OCI-LY7 (cell line): Measurements from ENCODE around the gene IVNS1ABP. TPM values are rescaled to one million over a fixed set of nuclear protein-coding genes. Genes with fewer than 3 reads are reported as not detected.

Experiments
- BruUV-seq: library from RNA; stranded (reverse); fragments of 400-500 nt; replicated peaks from 2 replicates; lab custom pipeline; 2021; lab: Mats Ljungman, UMichigan
- CTCF ChIA-PET: fragments of 300-600 bp; sonication (Branson Sonifier 250); formaldehyde crosslinking; loops from one replicate; lab custom pipeline; 2022; ENCODE audit warnings: antibody characterized with exemption; ENCODE audit not compliant: unreplicated experiment; lab: Charles Lee
- POLR2A ChIA-PET: fragments of 300-600 bp; sonication (Branson Sonifier 250); formaldehyde crosslinking; loops from one replicate; lab custom pipeline; 2022; ENCODE audit warnings: antibody characterized with exemption; lab: Charles Lee
- DNase-seq: peaks from one replicate; pipeline ENCODE4 v3.0.0-alpha.2; 2015; ENCODE audit warnings: low spot score
- H2AFZ ChIP-seq: fragments of 200-600 bp; sonication (generic), shearing (Covaris generic); 2 replicates; pipeline ENCODE4 v1.6.1; 2014; ENCODE audit warnings: mild to moderate bottlenecking, antibody characterized with exemption, low read length, moderate library complexity
- H3K27ac ChIP-seq: fragments of 200-600 bp; sonication (generic); 2 replicates; pipeline ENCODE4 v1.5.1; 2014; ENCODE audit warnings: mixed run types, low read depth, mild to moderate bottlenecking, moderate library complexity, low read length, inconsistent platforms; ENCODE audit not compliant: poor library complexity, severe bottlenecking
- H3K36me3 ChIP-seq: fragments of 200-600 bp; sonication (generic); 2 replicates; pipeline ENCODE4 v1.6.1; 2014; ENCODE audit warnings: mild to moderate bottlenecking, antibody characterized with exemption, low read length, moderate library complexity, mixed read lengths; ENCODE audit not compliant: insufficient read depth
- H3K4me1 ChIP-seq: fragments of 200-600 bp; sonication (generic); 2 replicates; pipeline ENCODE4 v1.5.1; 2014; ENCODE audit warnings: mild to moderate bottlenecking, low read length; ENCODE audit not compliant: insufficient read depth, poor library complexity, severe bottlenecking
- H3K4me2 ChIP-seq: fragments of 200-600 bp; sonication (generic); 2 replicates; pipeline ENCODE4 v1.6.1; 2014; ENCODE audit warnings: mild to moderate bottlenecking, low read length
- H3K4me3 ChIP-seq: fragments of 200-600 bp; sonication (generic); 2 replicates; pipeline ENCODE4 v1.5.1; 2014; ENCODE audit warnings: mild to moderate bottlenecking, low read depth, low read length; ENCODE audit not compliant: poor library complexity, severe bottlenecking
- H3K79me2 ChIP-seq: fragments of 200-600 bp; sonication (generic); 2 replicates; pipeline ENCODE4 v1.6.1; 2016; ENCODE audit warnings: low read depth, mild to moderate bottlenecking, low read length, moderate library complexity, mixed read lengths; ENCODE audit not compliant: insufficient read depth
- H3K9me2 ChIP-seq: fragments of 200-600 bp; sonication (generic); 2 replicates; pipeline ENCODE4 v1.6.1; 2016; ENCODE audit warnings: mild to moderate bottlenecking, low read length, mixed read lengths; ENCODE audit not compliant: insufficient read depth
- H3K9me3 ChIP-seq: fragments of 200-600 bp; sonication (generic); 2 replicates; pipeline ENCODE4 v1.6.1; 2014; ENCODE audit warnings: mild to moderate bottlenecking, mixed run types, low read length, mixed read lengths
- H4K20me1 ChIP-seq: fragments of 200-600 bp; sonication (generic); 2 replicates; pipeline ENCODE4 v1.6.1; 2014; ENCODE audit warnings: mild to moderate bottlenecking, antibody characterized with exemption, low read length, moderate library complexity, mixed read lengths; ENCODE audit not compliant: insufficient read depth
- CTCF ChIP-seq: fragments of 200-600 bp; sonication (generic); conservative IDR thresholded peaks from 2 replicates; pipeline ENCODE4 v1.5.1; 2014; ENCODE audit warnings: mild to moderate bottlenecking, antibody characterized with exemption, low read length, moderate library complexity, mixed read lengths
- EZH2phosphoT487 ChIP-seq: fragments of 200-600 bp; sonication (generic); IDR thresholded peaks from 2 replicates; pipeline ENCODE4 v1.6.1; 2018; ENCODE audit warnings: low read depth, borderline replicate concordance, mild to moderate bottlenecking, mixed run types, antibody characterized with exemption, low read length, moderate library complexity, mixed read lengths
- intact Hi-C: fragments of 100-400 bp; cut with micrococcal nuclease; formaldehyde crosslinking; loops from one replicate; pipeline ENCODE4 v1.10.0; 2022; ENCODE audit not compliant: unreplicated experiment
- total RNA-seq, 2 experiments: library from RNA; depleted of rRNA in 1 of 2; stranded (reverse); fragments of >200 nt in 1 of 2; shearing (Covaris generic) in 1 of 2; gene quantifications; 2 replicates each; pipeline ENCODE4 v1.2.3, GENCODE V29; 2014 to 2022

Gene IVNS1ABP
- total RNA-seq, 2 experiments from 2014 or later = 54.0 to 74.0 TPM

DNA sequence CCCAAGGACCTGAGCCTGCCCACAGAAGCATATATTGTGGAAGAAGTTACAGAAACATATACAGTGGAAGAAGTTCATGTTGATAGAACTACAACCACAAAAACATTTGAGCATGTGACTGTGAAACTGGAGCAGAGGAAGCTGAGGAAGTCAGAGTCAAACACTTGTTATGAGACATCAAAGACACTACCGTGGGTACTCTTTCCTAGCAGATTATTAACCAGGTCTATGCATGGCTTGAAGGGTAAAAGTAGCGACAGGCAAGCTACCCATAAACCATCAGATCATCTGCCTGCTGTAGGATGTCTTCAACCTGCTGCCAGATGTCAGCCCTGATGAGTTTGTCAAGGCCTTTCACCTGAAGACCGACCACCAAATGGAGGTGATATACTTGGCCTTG is 35.8 kb downstream of the IVNS1ABP start:
- ChIA-PET POLR2A (interaction anchor here (0.8 to 1.6 kb wide), 4 partner anchors 10 to 16 kb away, joined by 3 to 4 read pairs (median 3); no protein-coding TSS in a partner anchor), CTCF (no interaction called here)
- DNase-seq = no peak
- Histone ChIP-seq H3K27ac (no peak overlapping the region), H3K79me2 (no peaks in the 10 kb centered on the region), H3K9me3 (no peaks in the 10 kb centered on the region), H3K4me3 (no peak overlapping the region), H3K4me2 (no peak overlapping the region), H3K36me3 (no peaks in the 10 kb centered on the region), H3K4me1 (no peaks in the 10 kb centered on the region), H3K9me2 (no peaks in the 10 kb centered on the region), H2AFZ (no peak overlapping the region), H4K20me1 (no peaks in the 10 kb centered on the region)
- intact Hi-C loops = no loop called here
- no peak for TF ChIP-seq EZH2phosphoT487
- no peak for TF ChIP-seq CTCF
- no TSS peak for BruUV-seq

DNA sequence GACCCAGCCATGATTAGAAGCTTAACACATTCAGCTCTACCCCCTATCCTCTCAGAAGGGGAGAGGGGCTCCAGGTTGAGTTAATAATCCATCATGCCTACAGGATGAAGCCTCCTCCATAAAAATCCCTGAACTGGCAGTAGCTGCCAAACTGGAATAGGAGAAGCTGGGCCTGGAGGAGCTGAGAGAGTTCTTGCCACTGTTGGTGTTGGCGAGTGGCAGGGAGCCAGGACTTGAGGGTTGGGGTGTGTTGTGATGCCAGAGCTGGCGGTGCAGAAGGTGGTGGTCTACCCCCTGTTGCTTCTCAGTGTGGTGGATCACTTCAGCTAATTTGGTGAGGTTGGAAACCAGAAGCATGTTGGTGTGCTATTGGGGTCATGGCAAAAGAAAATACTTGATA is 36.5 kb downstream of the IVNS1ABP start:
- no peak overlapping the region for H2AFZ ChIP-seq
- H3K9me2 ChIP-seq = no peaks in the 10 kb centered on the region
- H3K4me1 ChIP-seq = no peaks in the 10 kb centered on the region
- TF ChIP-seq CTCF (no peak), EZH2phosphoT487 (no peak)
- no TSS peak for BruUV-seq
- H3K27ac ChIP-seq = no peak overlapping the region
- H3K4me2 ChIP-seq = no peak overlapping the region
- no peak for DNase-seq
- H3K79me2 ChIP-seq = no peaks in the 10 kb centered on the region
- no peak overlapping the region for H3K4me3 ChIP-seq
- no peaks in the 10 kb centered on the region for H3K9me3 ChIP-seq
- intact Hi-C loops = no loop called here
- no peaks in the 10 kb centered on the region for H4K20me1 ChIP-seq
- CTCF ChIA-PET = no interaction called here
- no peaks in the 10 kb centered on the region for H3K36me3 ChIP-seq
- POLR2A ChIA-PET = interaction anchor here (1.6 kb wide), 1 partner anchor 13 kb away, joined by 4 read pairs; no protein-coding TSS in a partner anchor

DNA sequence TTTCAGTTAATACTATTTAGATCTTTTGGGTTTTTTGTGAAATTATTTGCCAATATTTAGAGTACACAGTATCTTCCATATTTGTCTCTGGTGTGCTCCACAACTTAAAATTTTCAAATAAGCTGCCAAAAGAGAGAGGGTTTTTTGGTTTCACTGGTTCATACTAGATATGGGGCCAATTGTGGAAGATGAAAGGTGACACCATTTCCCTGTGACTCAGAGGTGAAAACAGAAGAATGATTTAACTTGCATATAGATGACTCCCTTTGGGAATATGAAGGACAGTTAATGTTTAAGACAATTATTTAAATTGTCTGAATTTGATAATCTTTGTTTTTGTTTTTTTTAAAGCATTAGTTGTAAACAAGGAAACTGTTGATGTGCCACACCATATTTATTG is 37.5 kb downstream of the IVNS1ABP start:
- Histone ChIP-seq H3K79me2 (no peaks in the 10 kb centered on the region), H3K9me3 (no peaks in the 10 kb centered on the region), H3K4me3 (no peak overlapping the region), H4K20me1 (no peaks in the 10 kb centered on the region), H3K4me2 (no peak overlapping the region), H2AFZ (no peak overlapping the region), H3K27ac (no peak overlapping the region), H3K4me1 (no peaks in the 10 kb centered on the region), H3K36me3 (no peaks in the 10 kb centered on the region), H3K9me2 (no peaks in the 10 kb centered on the region)
- BruUV-seq = no TSS peak
- intact Hi-C loops = no loop called here
- TF ChIP-seq CTCF = no peak
- TF ChIP-seq EZH2phosphoT487 = no peak
- ChIA-PET CTCF (no interaction called here), POLR2A (interaction anchor here (0.8 kb wide), 1 partner anchor 11 kb away, joined by 3 read pairs; no protein-coding TSS in a partner anchor)
- DNase-seq = no peak
